HepG2 (cell line): ENCODE measurements around the gene SLTM. TPM values are rescaled to one million over a fixed set of nuclear protein-coding genes. Genes with fewer than 3 reads are reported as not detected.

ENCODE experiments used
- ATAC-seq: fragments of 200-7000 bp; cut with Tn5 transposase; 3 replicates; pipeline ENCODE4 v1.9.1; 2020; ENCODE audit warnings: mild to moderate bottlenecking, moderate library complexity
- BruUV-seq: library from RNA; stranded (reverse); fragments of 400-500 nt; replicated peaks from 2 replicates; lab custom pipeline; 2021; lab: Mats Ljungman, UMichigan
- CTCF ChIA-PET: fragments of 300-600 bp; formaldehyde crosslinking; extraction: SDS; loops from one replicate; lab custom pipeline; 2021; ENCODE audit warnings: low total read pairs, inconsistent platforms, low intra/inter-chr PET ratio; lab: Yijun Ruan, JAX
- POLR2A ChIA-PET: fragments of 350-600 bp; sonication (Branson Sonifier 250); formaldehyde crosslinking; loops from one replicate; lab custom pipeline; 2020; ENCODE audit warnings: antibody characterized with exemption, inconsistent platforms; lab: Yijun Ruan, JAX
- DNase-seq: peaks from one replicate; pipeline ENCODE4 v3.0.0-alpha.2; 2015; ENCODE audit warnings: low spot score
- FAIRE-seq: peaks from 3 replicates; lab custom pipeline; 2011; peaks lifted over from hg19 to GRCh38; lab: Jason Lieb, UNC
- H2AFZ ChIP-seq: one replicate; pipeline ENCODE4 v1.6.1; 2011; ENCODE audit warnings: low read length, inconsistent platforms
- H3K27ac ChIP-seq: fragments of 300-600 bp; 3 replicates; pipeline ENCODE4 v1.8.0; 2011; ENCODE audit warnings: mixed run types, mild to moderate bottlenecking, mixed read lengths, low read length, inconsistent platforms; ENCODE audit not compliant: insufficient read depth; ENCODE audit errors: extremely low read length
- H3K27me3 ChIP-seq, 2 experiments: fragments of 200-600 bp in 1 of 2; 2 replicates in 1 of 2; 3 replicates in 1 of 2; pipeline versions ENCODE4 v1.6.0 to v1.8.0; 2011; ENCODE audit warnings: low read length in 2 of 2, mild to moderate bottlenecking in 2 of 2, moderate library complexity in 2 of 2, inconsistent platforms in 1 of 2; ENCODE audit not compliant: insufficient read depth in 2 of 2, control insufficient read depth in 1 of 2
- H3K36me3 ChIP-seq, 2 experiments: fragments of 200-600 bp in 1 of 2; replicated peaks in 1 of 2; 2 replicates in 1 of 2; 3 replicates in 1 of 2; pipeline versions ENCODE4 v1.5.1 to v1.8.0; 2011; ENCODE audit warnings: low read length in 2 of 2, inconsistent platforms in 1 of 2; ENCODE audit not compliant: insufficient read depth in 2 of 2, control insufficient read depth in 1 of 2
- H3K4me1 ChIP-seq: 2 replicates; pipeline ENCODE4 v1.5.1; 2012; ENCODE audit warnings: low read length, inconsistent platforms; ENCODE audit not compliant: insufficient read depth
- H3K4me2 ChIP-seq: 2 replicates; pipeline ENCODE4 v1.6.0; 2011; ENCODE audit warnings: low read depth, low read length, inconsistent platforms
- H3K4me3 ChIP-seq, 3 experiments: fragments of 200-600 bp in 1 of 3; sonication (generic), shearing (Covaris generic) in 1 of 3; replicated peaks in 1 of 3; 2 replicates each; pipeline ENCODE4 v1.5.1; 2011 to 2016; ENCODE audit warnings: low read length in 3 of 3, inconsistent platforms in 2 of 3, low read depth in 2 of 3, mild to moderate bottlenecking in 2 of 3, control low read depth in 1 of 3, mixed read lengths in 1 of 3; ENCODE audit not compliant: insufficient read depth in 1 of 3
- H3K79me2 ChIP-seq: one replicate; pipeline ENCODE4 v1.6.1; 2011; ENCODE audit warnings: low read length, inconsistent platforms; ENCODE audit not compliant: insufficient read depth
- H3K9ac ChIP-seq: 2 replicates; pipeline ENCODE4 v1.6.0; 2011; ENCODE audit warnings: mild to moderate bottlenecking, low read depth, low read length, inconsistent platforms; ENCODE audit not compliant: insufficient read depth
- H3K9me3 ChIP-seq: 2 replicates; pipeline ENCODE4 v1.5.1; 2012; ENCODE audit warnings: mild to moderate bottlenecking, low read length
- H4K20me1 ChIP-seq: 2 replicates; pipeline ENCODE4 v1.6.0; 2011; ENCODE audit warnings: inconsistent platforms, mild to moderate bottlenecking, low read length, moderate library complexity; ENCODE audit not compliant: insufficient read depth
- CENPX ChIP-seq: sonication (generic); formaldehyde crosslinking; IDR thresholded peaks from 2 replicates; pipeline ENCODE4 v1.9.0; 2021; ENCODE audit warnings: mild to moderate bottlenecking, missing genetic modification reagents, moderate library complexity
- DMAP1 ChIP-seq: IDR thresholded peaks from 2 replicates; pipeline ENCODE4 v1.6.1; 2016
- ELF3 ChIP-seq: IDR thresholded peaks from 2 replicates; pipeline ENCODE4 v1.6.1; 2016; ENCODE audit warnings: missing genetic modification reagents, missing compliant biosample characterization
- GATAD2A ChIP-seq: IDR thresholded peaks from 2 replicates; pipeline ENCODE4 v1.6.1; 2016
- JUND ChIP-seq: sonication (generic); formaldehyde crosslinking; IDR thresholded peaks from 2 replicates; pipeline ENCODE4 v1.8.0; 2022; ENCODE audit warnings: mild to moderate bottlenecking, missing genetic modification reagents
- MAZ ChIP-seq, 2 experiments: sonication (generic) in 1 of 2; formaldehyde crosslinking in 1 of 2; IDR thresholded peaks; 2 replicates each; pipeline versions ENCODE4 v1.5.0 to v1.6.1; 2012 to 2020; ENCODE audit warnings: low read depth in 2 of 2, mild to moderate bottlenecking in 2 of 2, borderline replicate concordance in 1 of 2, improper control_type of control experiment in 1 of 2, low read length in 1 of 2, missing genetic modification reagents in 1 of 2, moderate library complexity in 1 of 2
- MTF2 ChIP-seq: sonication (generic); formaldehyde crosslinking; IDR thresholded peaks from 2 replicates; pipeline ENCODE4 v1.5.0; 2020; ENCODE audit warnings: missing genetic modification reagents, borderline replicate concordance
- MYC ChIP-seq: sonication (generic); formaldehyde crosslinking; IDR thresholded peaks from 2 replicates; pipeline ENCODE4 v1.9.0; 2021; ENCODE audit warnings: missing genetic modification reagents, borderline replicate concordance
- NFRKB ChIP-seq: fragments of 450-650 bp; IDR thresholded peaks from 2 replicates; pipeline ENCODE4 v1.6.1; 2017
- NR2F2 ChIP-seq: IDR thresholded peaks from 2 replicates; pipeline ENCODE4 v1.6.1; 2012; ENCODE audit warnings: low read depth, inconsistent platforms, borderline replicate concordance
- PRMT3 ChIP-seq: sonication (generic); formaldehyde crosslinking; IDR thresholded peaks from 2 replicates; pipeline ENCODE4 v1.8.1; 2022; ENCODE audit warnings: low read depth, mild to moderate bottlenecking, moderate library complexity, missing genetic modification reagents, borderline replicate concordance
- RBFOX2 ChIP-seq: fragments of 200-400 bp; formaldehyde crosslinking; IDR thresholded peaks from 2 replicates; pipeline ENCODE4 v1.6.1; 2017; ENCODE audit warnings: low read depth, mild to moderate bottlenecking, low read length
- RXRB ChIP-seq: IDR thresholded peaks from 2 replicates; pipeline ENCODE4 v1.6.1; 2016; ENCODE audit warnings: borderline replicate concordance, missing genetic modification reagents, missing compliant biosample characterization
- TBL1XR1 ChIP-seq: fragments of 150-350 bp; IDR thresholded peaks from 2 replicates; pipeline ENCODE4 v1.6.1; 2014; ENCODE audit warnings: borderline replicate concordance, low read length; ENCODE audit not compliant: partially characterized antibody
- ZNF619 ChIP-seq: sonication (generic); formaldehyde crosslinking; IDR thresholded peaks from 2 replicates; pipeline ENCODE4 v1.4.0; 2020; ENCODE audit warnings: mild to moderate bottlenecking, missing genetic modification reagents
- WGBS: methylation state at CpG from one replicate; pipeline ENCODE4 v1.1.6; 2017; ENCODE audit warnings: low lambda C conversion rate; 5-methylcytosine and 5-hydroxymethylcytosine counted together
- in situ Hi-C: cut with HindIII; loops from 2 replicates; pipeline ENCODE4 v1.10.0; 2017; ENCODE audit warnings: low pct_unique_long_range_greater_than_20kb; ENCODE audit not compliant: extremely low pct_ligation_motif_present
- intact Hi-C: fragments of 100-400 bp; cut with micrococcal nuclease; formaldehyde crosslinking; loops from one replicate; pipeline ENCODE4 v1.10.0; 2022; ENCODE audit not compliant: unreplicated experiment
- polyA plus RNA-seq, 8 experiments: library from polyadenylated mRNA; depleted of rRNA in 3 of 8; stranded (reverse) in 7 of 8; unstranded in 1 of 8; fragments of >200 nt; fragmentation: Illumina TruSeq in 4 of 8; extraction: Trizol in 4 of 8; gene quantifications; 2 replicates each; pipeline versions ENCODE4 v1.2.1 to v1.2.3, GENCODE V29; 2011 to 2016; ENCODE audit warnings: low read depth in 4 of 8, missing spikeins in 1 of 8, mixed read lengths in 1 of 8; ENCODE audit not compliant: insufficient read depth in 1 of 8
- total RNA-seq, 5 experiments: library from RNA; depleted of rRNA; stranded (reverse); fragments of >200 nt; fragmentation: Illumina TruSeq; extraction: Trizol; gene quantifications; 2 replicates each; pipeline ENCODE4 v1.2.3, GENCODE V29; 2016; ENCODE audit warnings: low read depth in 1 of 5
- TF ChIP-seq, protein P1 (sequence below): sonication (generic); formaldehyde crosslinking; IDR thresholded peaks from 2 replicates; pipeline ENCODE4 v1.5.0; 2020; ENCODE audit warnings: mild to moderate bottlenecking, missing genetic modification reagents, borderline replicate concordance
- TF ChIP-seq, protein P2 (sequence below): sonication (generic); formaldehyde crosslinking; IDR thresholded peaks from 2 replicates; pipeline ENCODE4 v1.5.0; 2020; ENCODE audit warnings: mild to moderate bottlenecking, missing genetic modification reagents

SLTM gene
- total and polyA plus RNA-seq, 2 of the 13 experiments (the other 11 are each of a cell fraction or from before 2014, with no cell fraction given): 22.0 to 64.2 TPM

DNA sequence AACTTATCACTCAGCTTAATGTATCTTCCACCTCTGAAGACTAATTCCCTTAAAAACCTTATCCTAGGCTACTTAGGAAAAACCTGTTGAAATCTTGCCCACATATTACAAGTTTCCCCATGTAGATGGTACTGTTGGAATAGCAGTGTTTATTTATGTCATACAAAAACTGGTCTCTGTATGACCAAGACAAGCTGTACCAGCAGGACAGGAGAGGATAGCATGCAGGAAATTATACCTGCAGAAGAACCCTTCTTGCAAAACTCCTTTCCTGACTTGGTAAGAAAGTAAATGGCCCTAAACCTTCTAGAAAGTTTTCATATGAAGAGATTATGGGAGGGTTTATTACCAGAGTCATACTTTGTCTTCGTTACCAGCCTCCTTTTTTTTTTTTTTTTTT lies 28.7 kb upstream of the SLTM start:
- no peaks in the 10 kb centered on the region for H3K36me3 ChIP-seq
- no peak overlapping the region for H3K4me3 ChIP-seq
- 0% methylated on average over 1 of the region's 1 CpG for WGBS
- H3K9ac ChIP-seq: no peak overlapping the region
- no peaks in the 10 kb centered on the region for H3K79me2 ChIP-seq
- H3K27ac ChIP-seq: no peak overlapping the region
- no peak overlapping the region for H2AFZ ChIP-seq
- TF ChIP-seq, protein P1, sequence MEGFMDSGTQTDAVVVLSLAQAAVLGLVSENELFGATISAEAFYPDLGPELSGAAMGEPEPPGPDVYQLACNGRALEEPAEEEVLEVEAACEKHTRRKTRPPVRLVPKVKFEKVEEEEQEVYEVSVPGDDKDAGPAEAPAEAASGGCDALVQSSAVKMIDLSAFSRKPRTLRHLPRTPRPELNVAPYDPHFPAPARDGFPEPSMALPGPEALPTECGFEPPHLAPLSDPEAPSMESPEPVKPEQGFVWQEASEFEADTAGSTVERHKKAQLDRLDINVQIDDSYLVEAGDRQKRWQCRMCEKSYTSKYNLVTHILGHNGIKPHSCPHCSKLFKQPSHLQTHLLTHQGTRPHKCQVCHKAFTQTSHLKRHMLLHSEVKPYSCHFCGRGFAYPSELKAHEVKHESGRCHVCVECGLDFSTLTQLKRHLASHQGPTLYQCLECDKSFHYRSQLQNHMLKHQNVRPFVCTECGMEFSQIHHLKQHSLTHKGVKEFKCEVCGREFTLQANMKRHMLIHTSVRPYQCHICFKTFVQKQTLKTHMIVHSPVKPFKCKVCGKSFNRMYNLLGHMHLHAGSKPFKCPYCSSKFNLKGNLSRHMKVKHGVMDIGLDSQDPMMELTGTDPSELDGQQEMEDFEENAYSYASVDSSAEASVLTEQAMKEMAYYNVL (CRISPR knock-in tag): no peak
- TF ChIP-seq RXRB: no peak
- TF ChIP-seq NFRKB: no peak
- no peak for TF ChIP-seq ZNF619 (CRISPR knock-in tag)
- TF ChIP-seq TBL1XR1: no peak
- no peak for TF ChIP-seq GATAD2A
- TF ChIP-seq ELF3 (CRISPR knock-in tag): no peak
- TF ChIP-seq MAZ (IDR thresholded peaks at IDR 0.05; ENCODE audit: borderline replicate concordance, low read depth, low read length): no peak
- TF ChIP-seq MAZ (CRISPR knock-in tag; IDR thresholded peaks at IDR 0.05; ENCODE audit: low read depth): no peak
- no peak for TF ChIP-seq NR2F2
- no peak for TF ChIP-seq PRMT3
- no peak for TF ChIP-seq JUND (CRISPR knock-in tag)
- TF ChIP-seq CENPX: no peak
- TF ChIP-seq MYC (CRISPR knock-in tag): no peak
- no peak for TF ChIP-seq MTF2 (CRISPR knock-in tag)
- TF ChIP-seq RBFOX2: no peak
- TF ChIP-seq, protein P2, sequence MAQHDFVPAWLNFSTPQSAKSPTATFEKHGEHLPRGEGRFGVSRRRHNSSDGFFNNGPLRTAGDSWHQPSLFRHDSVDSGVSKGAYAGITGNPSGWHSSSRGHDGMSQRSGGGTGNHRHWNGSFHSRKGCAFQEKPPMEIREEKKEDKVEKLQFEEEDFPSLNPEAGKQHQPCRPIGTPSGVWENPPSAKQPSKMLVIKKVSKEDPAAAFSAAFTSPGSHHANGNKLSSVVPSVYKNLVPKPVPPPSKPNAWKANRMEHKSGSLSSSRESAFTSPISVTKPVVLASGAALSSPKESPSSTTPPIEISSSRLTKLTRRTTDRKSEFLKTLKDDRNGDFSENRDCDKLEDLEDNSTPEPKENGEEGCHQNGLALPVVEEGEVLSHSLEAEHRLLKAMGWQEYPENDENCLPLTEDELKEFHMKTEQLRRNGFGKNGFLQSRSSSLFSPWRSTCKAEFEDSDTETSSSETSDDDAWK: no peak
- TF ChIP-seq DMAP1: no peak
- TF ChIP-seq, all 625 proteins: peak for 0
- no peaks in the 10 kb centered on the region for H3K27me3 ChIP-seq
- H4K20me1 ChIP-seq: no peaks in the 10 kb centered on the region
- CTCF ChIA-PET: no interaction called here
- no peaks in the 10 kb centered on the region for H3K4me1 ChIP-seq
- DNase-seq (no peak), FAIRE-seq (no peak), ATAC-seq (no peak)
- no peaks in the 10 kb centered on the region for H3K9me3 ChIP-seq
- H3K4me2 ChIP-seq: no peak overlapping the region
- in situ Hi-C loops (no loop called here), intact Hi-C loops (no loop called here)
- POLR2A ChIA-PET: no interaction called here
- BruUV-seq: no TSS peak
